GM21723 (cell line): Measurements from ENCODE around the gene LHX2.
A peak's percentile ranks its signal among the peaks of the same experiment; 100 is the strongest.

ENCODE experiments used
- ATAC-seq: cut with Tn5 transposase; IDR thresholded peaks from one replicate; pipeline ENCODE4 v1.9.1; 2021; ENCODE audit warnings: mild to moderate bottlenecking, moderate library complexity; ENCODE audit not compliant: unreplicated experiment

The LHX2 gene

GRCh38 chr9:123998970-123999621, 12.5 kb upstream of the LHX2 start:
- ATAC-seq = no peak

GRCh38 chr9:123999661-124000060, 11.9 kb upstream of the LHX2 start:
- ATAC-seq = no peak

- no peak for ATAC-seq
Measured at GRCh38 chr9:124000161-124000783, 11.3 kb upstream of the LHX2 start.

GRCh38 chr9:124000784-124001457, 10.6 kb upstream of the LHX2 start:
- ATAC-seq = no peak

GRCh38 chr9:124001458-124001799, 10.1 kb upstream of the LHX2 start:
- no peak for ATAC-seq

GRCh38 chr9:124001866-124002525, 9.6 kb upstream of the LHX2 start:
- ATAC-seq = no peak

- no peak for ATAC-seq
Measured at GRCh38 chr9:124003636-124004349, 7.8 kb upstream of the LHX2 start.

- no peak for ATAC-seq
Measured at GRCh38 chr9:124004593-124004992, 7.0 kb upstream of the LHX2 start.

- no peak for ATAC-seq
Measured at GRCh38 chr9:124005029-124005771, 6.4 kb upstream of the LHX2 start.

- ATAC-seq = peak; percentile 47
Measured at GRCh38 chr9:124006448-124007361, 4.9 kb upstream of the LHX2 start.

GRCh38 chr9:124007565-124008302, 3.8 kb upstream of the LHX2 start:
- no peak for ATAC-seq

GRCh38 chr9:124008303-124008693, 3.3 kb upstream of the LHX2 start:
- no peak for ATAC-seq

- ATAC-seq = no peak
Measured at GRCh38 chr9:124008694-124009530, 2.7 kb upstream of the LHX2 start.

GRCh38 chr9:124009531-124010217, 1.9 kb upstream of the LHX2 start:
- ATAC-seq = no peak

- ATAC-seq = no peak
Measured at GRCh38 chr9:124010303-124010664, 1.3 kb upstream of the LHX2 start.

- ATAC-seq = no peak
Measured at GRCh38 chr9:124010665-124011321, 775 bp upstream of the LHX2 start.
